Measurements from ENCODE around the gene ATRNL1.

Gene ATRNL1

GRCh38 chr10:115939101-115939854 lies 846.1 kb downstream of the ATRNL1 start:
- in situ Hi-C loops (cut with HindIII; ENCODE audit: low sequenced_read_pairs), result no loop called here

GRCh38 chr10:115941361-115941771 lies 848.2 kb downstream of the ATRNL1 start:
- in situ Hi-C loops (cut with HindIII; ENCODE audit: low sequenced_read_pairs), result no loop called here

- in situ Hi-C loops (cut with HindIII; ENCODE audit: low sequenced_read_pairs), result no loop called here
Observed at GRCh38 chr10:115942101-115942500, 848.9 kb downstream of the ATRNL1 start.

- in situ Hi-C loops (cut with HindIII; ENCODE audit: low sequenced_read_pairs), result no loop called here
Observed at GRCh38 chr10:115944538-115944937, 851.4 kb downstream of the ATRNL1 start.

- in situ Hi-C loops (cut with HindIII; ENCODE audit: low sequenced_read_pairs), result no loop called here
Observed at GRCh38 chr10:115945701-115946445, 852.7 kb downstream of the ATRNL1 start.

- in situ Hi-C loops (cut with HindIII; ENCODE audit: low sequenced_read_pairs), result no loop called here
Observed at GRCh38 chr10:115947104-115947503, 853.9 kb downstream of the ATRNL1 start.

- in situ Hi-C loops (cut with HindIII; ENCODE audit: low sequenced_read_pairs), result no loop called here
Observed at GRCh38 chr10:115948465-115948864, 855.3 kb downstream of the ATRNL1 start.

GRCh38 chr10:115949282-115949844 lies 856.2 kb downstream of the ATRNL1 start:
- in situ Hi-C loops (cut with HindIII; ENCODE audit: low sequenced_read_pairs), result no loop called here

- in situ Hi-C loops (cut with HindIII; ENCODE audit: low sequenced_read_pairs), result no loop called here
Observed at GRCh38 chr10:115950320-115950719, 857.2 kb downstream of the ATRNL1 start.

GRCh38 chr10:115951242-115951641 lies 858.1 kb downstream of the ATRNL1 start:
- in situ Hi-C loops (cut with HindIII; ENCODE audit: low sequenced_read_pairs), result no loop called here

- in situ Hi-C loops (cut with HindIII; ENCODE audit: low sequenced_read_pairs), result no loop called here
Observed at GRCh38 chr10:115953281-115953680, 860.1 kb downstream of the ATRNL1 start.

- in situ Hi-C loops (cut with HindIII; ENCODE audit: low sequenced_read_pairs), result no loop called here
Observed at GRCh38 chr10:115953968-115954367, 860.8 kb downstream of the ATRNL1 start.

GRCh38 chr10:115956225-115957011 lies 863.3 kb downstream of the ATRNL1 start:
- in situ Hi-C loops (cut with HindIII; ENCODE audit: low sequenced_read_pairs), result no loop called here

- in situ Hi-C loops (cut with HindIII; ENCODE audit: low sequenced_read_pairs), result no loop called here
Observed at GRCh38 chr10:115957012-115957399, 863.8 kb downstream of the ATRNL1 start.

GRCh38 chr10:115957786-115958442 lies 864.7 kb downstream of the ATRNL1 start:
- in situ Hi-C loops (cut with HindIII; ENCODE audit: low sequenced_read_pairs), result no loop called here

- in situ Hi-C loops (cut with HindIII; ENCODE audit: low sequenced_read_pairs), result no loop called here
Observed at GRCh38 chr10:115963848-115964247, 870.7 kb downstream of the ATRNL1 start.

- in situ Hi-C loops (cut with HindIII; ENCODE audit: low sequenced_read_pairs), result no loop called here
Observed at GRCh38 chr10:115964827-115965226, 871.7 kb downstream of the ATRNL1 start.

GRCh38 chr10:115965376-115965775 lies 872.2 kb downstream of the ATRNL1 start:
- in situ Hi-C loops (cut with HindIII; ENCODE audit: low sequenced_read_pairs), result no loop called here

- in situ Hi-C loops (cut with HindIII; ENCODE audit: low sequenced_read_pairs), result no loop called here
Observed at GRCh38 chr10:115968236-115968635, 875.1 kb downstream of the ATRNL1 start.

- in situ Hi-C loops (cut with HindIII; ENCODE audit: low sequenced_read_pairs), result no loop called here
Observed at GRCh38 chr10:115969591-115969990, 876.4 kb downstream of the ATRNL1 start.

GRCh38 chr10:115971921-115972320 lies 878.8 kb downstream of the ATRNL1 start:
- in situ Hi-C loops (cut with HindIII; ENCODE audit: low sequenced_read_pairs), result no loop called here

Data from endothelial cell of hepatic sinusoid (primary cell).